HepG2 (cell line): Measurements from ENCODE around the gene GAN. TPM values are rescaled to one million over a fixed set of nuclear protein-coding genes. Genes with fewer than 3 reads are reported as not detected.

Experiments
- BORCS8-MEF2B ChIP-seq: sonication (generic); formaldehyde crosslinking; IDR thresholded peaks from 2 replicates; pipeline ENCODE4 v1.8.0; 2022; ENCODE audit warnings: mild to moderate bottlenecking, missing genetic modification reagents
- DPF2 ChIP-seq: sonication (generic); formaldehyde crosslinking; IDR thresholded peaks from 2 replicates; pipeline ENCODE4 v1.4.0; 2020; ENCODE audit warnings: mild to moderate bottlenecking, low read depth, missing genetic modification reagents, borderline replicate concordance
- GABPA ChIP-seq, 2 experiments: IDR thresholded peaks; 2 replicates each; pipeline ENCODE4 v1.6.1; 2011 to 2016; ENCODE audit warnings: low read depth in 2 of 2, low read length in 1 of 2, missing biosample characterization in 1 of 2, missing genetic modification characterization in 1 of 2
- MAFK ChIP-seq, 2 experiments: IDR thresholded peaks in 1 of 2; conservative IDR thresholded peaks in 1 of 2; 2 replicates each; pipeline ENCODE4 v1.6.1; 2011; ENCODE audit warnings: improper control_type of control experiment in 2 of 2, low read length in 2 of 2
- PAWR ChIP-seq: sonication (generic); formaldehyde crosslinking; IDR thresholded peaks from 2 replicates; pipeline ENCODE4 v1.4.0; 2020; ENCODE audit warnings: missing genetic modification reagents, mild to moderate bottlenecking, borderline replicate concordance
- PCBP2 ChIP-seq: fragments of 200-400 bp; formaldehyde crosslinking; optimal IDR thresholded peaks from 2 replicates; pipeline ENCODE3; 2018; ENCODE audit warnings: low read length, low read depth; ENCODE audit not compliant: poor library complexity, severe bottlenecking
- RFX5 ChIP-seq: IDR thresholded peaks from 2 replicates; pipeline ENCODE4 v1.6.1; 2011; ENCODE audit warnings: low read depth, low read length, improper control_type of control experiment
- SATB2 ChIP-seq: sonication (generic); formaldehyde crosslinking; IDR thresholded peaks from 2 replicates; pipeline ENCODE4 v1.5.0; 2020; ENCODE audit warnings: missing genetic modification reagents
- SCMH1 ChIP-seq: sonication (generic); formaldehyde crosslinking; IDR thresholded peaks from 2 replicates; pipeline ENCODE4 v1.9.0; 2021; ENCODE audit warnings: missing genetic modification reagents, mild to moderate bottlenecking, borderline replicate concordance
- SKIL ChIP-seq: sonication (generic); formaldehyde crosslinking; IDR thresholded peaks from 2 replicates; pipeline ENCODE4 v1.8.0; 2022; ENCODE audit warnings: missing genetic modification reagents, mild to moderate bottlenecking, moderate library complexity, borderline replicate concordance
- TAF15 ChIP-seq: fragments of 200-400 bp; formaldehyde crosslinking; IDR thresholded peaks from one replicate; pipeline ENCODE4 v1.6.1; 2018; ENCODE audit warnings: mild to moderate bottlenecking, low read depth, low read length; ENCODE audit not compliant: poor library complexity, severe bottlenecking
- WIZ ChIP-seq: sonication (generic); formaldehyde crosslinking; IDR thresholded peaks from 2 replicates; pipeline ENCODE4 v1.5.1; 2020; ENCODE audit warnings: mild to moderate bottlenecking, missing genetic modification reagents
- ZNF318 ChIP-seq: sonication (generic); formaldehyde crosslinking; IDR thresholded peaks from 2 replicates; pipeline ENCODE4 v1.4.0; 2020; ENCODE audit warnings: mild to moderate bottlenecking, missing genetic modification reagents
- ZNF713 ChIP-seq: sonication (generic); formaldehyde crosslinking; IDR thresholded peaks from 2 replicates; pipeline ENCODE4 v1.4.0; 2020; ENCODE audit warnings: mild to moderate bottlenecking, missing genetic modification reagents
- ZNF777 ChIP-seq: sonication (generic); formaldehyde crosslinking; IDR thresholded peaks from 2 replicates; pipeline ENCODE4 v1.4.0; 2020; ENCODE audit warnings: missing genetic modification reagents
- ZNF850 ChIP-seq: sonication (generic); formaldehyde crosslinking; conservative IDR thresholded peaks from 2 replicates; pipeline ENCODE4 v1.9.0; 2021; ENCODE audit warnings: mild to moderate bottlenecking, missing genetic modification reagents
- polyA plus RNA-seq, 8 experiments: library from polyadenylated mRNA; depleted of rRNA in 3 of 8; stranded (reverse) in 7 of 8; unstranded in 1 of 8; fragments of >200 nt; fragmentation: Illumina TruSeq in 4 of 8; extraction: Trizol in 4 of 8; gene quantifications; 2 replicates each; pipeline versions ENCODE4 v1.2.1 to v1.2.3, GENCODE V29; 2011 to 2016; ENCODE audit warnings: low read depth in 4 of 8, missing spikeins in 1 of 8, mixed read lengths in 1 of 8; ENCODE audit not compliant: insufficient read depth in 1 of 8
- total RNA-seq, 5 experiments: library from RNA; depleted of rRNA; stranded (reverse); fragments of >200 nt; fragmentation: Illumina TruSeq; extraction: Trizol; gene quantifications; 2 replicates each; pipeline ENCODE4 v1.2.3, GENCODE V29; 2016; ENCODE audit warnings: low read depth in 1 of 5
- TF ChIP-seq, protein P1 (sequence below): sonication (generic); formaldehyde crosslinking; IDR thresholded peaks from 2 replicates; pipeline ENCODE4 v1.4.0; 2020; ENCODE audit warnings: low read depth, mild to moderate bottlenecking, missing genetic modification reagents

The GAN gene
- total and polyA plus RNA-seq, 2 of the 13 experiments (the other 11 are each of a cell fraction or from before 2014, with no cell fraction given), result 4.3 to 11.0 TPM

DNA sequence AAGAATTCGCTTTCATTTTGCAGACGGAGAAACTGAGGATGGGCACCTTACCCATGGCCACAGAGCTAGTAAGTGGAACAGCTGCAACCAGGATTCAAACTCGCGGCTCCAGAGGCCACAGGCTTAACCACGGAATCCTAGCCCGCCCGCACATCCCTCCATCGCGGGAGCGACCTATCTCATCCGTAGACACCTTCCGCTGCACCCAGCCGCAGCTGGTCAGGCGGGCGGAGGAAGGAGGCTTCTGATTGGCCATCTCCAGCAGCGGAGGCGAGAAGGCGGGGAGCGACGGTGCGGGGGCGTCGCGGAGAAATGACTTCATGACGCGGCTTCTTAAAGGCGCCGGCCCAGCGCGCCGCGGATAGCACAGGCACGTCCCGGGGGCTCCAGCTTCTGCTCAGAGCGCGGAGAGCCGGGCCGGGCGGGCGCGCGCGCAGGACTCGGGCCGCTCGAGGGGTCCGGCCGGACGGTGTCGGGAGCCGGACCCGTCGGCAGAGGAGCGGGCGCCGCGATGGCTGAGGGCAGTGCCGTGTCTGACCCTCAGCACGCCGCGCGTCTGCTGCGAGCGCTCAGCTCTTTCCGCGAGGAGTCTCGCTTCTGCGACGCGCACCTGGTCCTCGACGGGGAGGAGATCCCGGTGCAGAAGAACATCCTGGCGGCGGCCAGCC lies at the start of gene GAN (continued):
- TF ChIP-seq ZNF318 (CRISPR knock-in tag), result peak; percentile 73; the same call in 1 of the 2 replicates
- TF ChIP-seq DPF2 (CRISPR knock-in tag), result no peak
- TF ChIP-seq RFX5, result peak; percentile 80
- TF ChIP-seq TAF15, result no peak
- no peak for TF ChIP-seq SKIL (CRISPR knock-in tag)
- no peak for TF ChIP-seq MAFK (conservative IDR thresholded peaks at IDR 0.05 in 1 of 2, IDR thresholded peaks at IDR 0.05 in 1 of 2; ENCODE audit: low read length in 2 of 2)
- no peak for TF ChIP-seq SATB2
- TF ChIP-seq ZNF850 (CRISPR knock-in tag), result 0 out of 2 replicates have a peak, but pooled peaks have one; percentile 79
- TF ChIP-seq PCBP2, result no peak
- TF ChIP-seq ZNF777, result peak; percentile 96
- TF ChIP-seq WIZ (CRISPR knock-in tag), result peak; percentile 37; the same call in 1 of the 2 replicates
- TF ChIP-seq, protein P1, sequence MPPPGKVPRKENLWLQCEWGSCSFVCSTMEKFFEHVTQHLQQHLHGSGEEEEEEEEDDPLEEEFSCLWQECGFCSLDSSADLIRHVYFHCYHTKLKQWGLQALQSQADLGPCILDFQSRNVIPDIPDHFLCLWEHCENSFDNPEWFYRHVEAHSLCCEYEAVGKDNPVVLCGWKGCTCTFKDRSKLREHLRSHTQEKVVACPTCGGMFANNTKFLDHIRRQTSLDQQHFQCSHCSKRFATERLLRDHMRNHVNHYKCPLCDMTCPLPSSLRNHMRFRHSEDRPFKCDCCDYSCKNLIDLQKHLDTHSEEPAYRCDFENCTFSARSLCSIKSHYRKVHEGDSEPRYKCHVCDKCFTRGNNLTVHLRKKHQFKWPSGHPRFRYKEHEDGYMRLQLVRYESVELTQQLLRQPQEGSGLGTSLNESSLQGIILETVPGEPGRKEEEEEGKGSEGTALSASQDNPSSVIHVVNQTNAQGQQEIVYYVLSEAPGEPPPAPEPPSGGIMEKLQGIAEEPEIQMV (CRISPR knock-in tag), result peak; percentile 44; the same call in 1 of the 2 replicates
- TF ChIP-seq PAWR, result no peak
- TF ChIP-seq SCMH1, result no peak
- peak; percentile 62; the same call in 1 of the 2 replicates for TF ChIP-seq ZNF713 (CRISPR knock-in tag)
- no peak; the same call in 1 of the 2 replicates for TF ChIP-seq BORCS8-MEF2B (CRISPR knock-in tag)
- TF ChIP-seq GABPA (IDR thresholded peaks at IDR 0.05; ENCODE audit: low read depth, low read length), result peak; percentile 30; the same call in 1 of the 2 replicates
- TF ChIP-seq GABPA (CRISPR knock-in tag; IDR thresholded peaks at IDR 0.05; ENCODE audit: low read depth), result peak; percentile 81
